HG02678 (cell line): ENCODE results near the gene BCO1.

Source experiments
- ATAC-seq: cut with Tn5 transposase; IDR thresholded peaks from one replicate; pipeline ENCODE4 v1.9.1; 2021; ENCODE audit warnings: mild to moderate bottlenecking, moderate library complexity; ENCODE audit not compliant: unreplicated experiment

Gene BCO1

GRCh38 chr16:81232740-81233367 is 5.6 kb upstream of the BCO1 start:
- no peak for ATAC-seq

- no peak for ATAC-seq
Observed at GRCh38 chr16:81237282-81237681, 1.2 kb upstream of the BCO1 start.

- ATAC-seq = no peak
Observed at GRCh38 chr16:81237942-81238295, 570 bp upstream of the BCO1 start.

DNA sequence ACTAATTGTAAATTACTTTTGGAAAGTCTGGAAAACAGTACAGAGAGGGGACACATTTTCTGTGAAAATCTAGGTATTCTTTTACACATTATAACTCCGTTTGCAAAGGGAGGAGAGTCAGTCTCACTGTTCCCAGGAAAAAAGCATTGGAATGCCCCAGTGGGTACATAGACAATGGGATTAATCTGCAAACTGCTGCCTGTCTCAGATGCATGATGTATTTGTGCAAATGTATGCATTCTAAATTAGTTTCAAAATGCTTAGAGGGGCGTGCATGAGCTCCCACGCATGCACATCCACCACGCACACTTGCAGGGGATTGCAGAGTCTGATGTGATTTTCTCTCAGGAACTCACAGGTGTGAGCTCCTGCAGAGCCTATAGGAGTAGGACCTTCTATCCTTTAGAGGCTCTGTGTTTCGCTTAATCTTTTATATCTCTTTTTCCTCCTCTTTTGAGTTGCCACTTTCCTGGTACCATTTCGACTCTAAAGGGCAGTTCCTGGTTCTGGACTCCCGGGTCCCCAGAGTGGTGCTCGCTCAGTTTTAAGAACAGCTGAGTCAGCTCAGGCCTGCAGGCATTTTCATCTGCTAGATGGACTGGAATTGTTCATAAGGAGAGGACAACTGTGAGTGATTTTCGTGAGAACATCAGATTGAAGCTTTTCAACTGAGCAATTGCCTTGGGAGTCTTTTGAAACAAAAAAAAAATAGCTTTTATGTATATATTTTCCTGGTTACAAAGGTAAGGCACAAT is 1.1 kb downstream of the BCO1 start:
- no peak for ATAC-seq

DNA sequence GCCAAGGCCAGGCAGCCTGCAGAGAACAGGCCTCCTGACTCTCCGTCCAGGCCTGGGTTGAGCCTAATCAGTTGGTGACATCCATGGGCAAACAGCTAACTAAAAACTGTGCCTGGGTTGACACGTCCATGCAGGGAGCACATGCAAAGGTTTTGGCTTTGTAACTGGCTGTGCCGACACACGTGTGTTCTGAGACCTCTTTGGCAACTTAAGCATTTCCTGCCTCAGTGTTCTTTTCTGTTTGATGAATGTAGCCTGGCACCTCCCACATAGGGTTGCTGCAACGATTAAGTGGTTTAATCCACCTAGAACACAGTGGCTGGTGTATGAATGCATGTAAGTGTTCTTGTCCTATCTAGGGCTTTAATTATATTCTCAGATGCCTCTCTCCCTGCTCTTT is 3.2 kb downstream of the BCO1 start:
- ATAC-seq = no peak

- ATAC-seq = no peak
Observed at GRCh38 chr16:81242977-81243618, 4.6 kb downstream of the BCO1 start.

GRCh38 chr16:81243942-81244341 is 5.5 kb downstream of the BCO1 start:
- no peak for ATAC-seq

DNA sequence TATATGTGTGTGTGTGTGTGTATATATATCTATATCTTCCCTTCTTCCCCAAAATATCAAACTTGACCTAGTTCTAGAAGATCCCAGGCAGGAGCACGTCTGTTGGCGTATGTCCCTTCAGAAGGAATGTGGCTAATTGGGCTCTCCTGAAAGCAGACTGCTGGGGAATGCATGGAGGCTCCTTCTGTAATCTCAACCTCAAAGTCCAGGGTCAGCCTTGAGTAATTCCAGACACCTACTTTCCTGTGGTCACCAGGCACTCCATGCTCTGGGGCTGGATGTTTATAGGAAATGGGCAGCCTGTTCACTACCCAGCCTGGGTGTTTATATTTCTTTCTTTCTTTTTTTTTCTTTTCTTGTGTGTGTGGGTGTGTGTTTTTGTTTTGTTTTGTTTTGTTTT is 13.4 kb downstream of the BCO1 start:
- ATAC-seq = no peak

DNA sequence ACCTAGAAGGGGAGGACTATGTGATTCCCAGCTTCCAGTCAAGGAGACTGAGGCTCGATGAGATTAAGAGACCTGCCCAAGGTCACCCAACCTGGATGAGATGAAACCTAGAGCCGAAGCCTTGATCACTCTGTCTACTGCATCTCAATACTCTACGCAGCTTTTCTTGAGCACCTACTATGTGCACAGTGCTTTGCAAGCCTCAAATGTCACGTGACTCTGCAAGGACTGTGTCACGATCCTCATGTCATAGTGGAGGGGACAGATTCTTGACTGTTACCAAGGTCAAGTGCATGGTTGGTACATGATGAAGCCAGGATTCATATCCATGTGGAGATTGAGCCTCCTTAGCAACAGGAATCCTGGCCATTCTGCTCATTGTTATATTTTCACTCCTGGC is 14.7 kb downstream of the BCO1 start:
- no peak for ATAC-seq

GRCh38 chr16:81254922-81255526 is 16.5 kb downstream of the BCO1 start:
- ATAC-seq = no peak

GRCh38 chr16:81259916-81260315 is 21.4 kb downstream of the BCO1 start:
- no peak for ATAC-seq

GRCh38 chr16:81261049-81261648 is 22.7 kb downstream of the BCO1 start:
- no peak for ATAC-seq

GRCh38 chr16:81263470-81264220 is 25.2 kb downstream of the BCO1 start:
- no peak for ATAC-seq

DNA sequence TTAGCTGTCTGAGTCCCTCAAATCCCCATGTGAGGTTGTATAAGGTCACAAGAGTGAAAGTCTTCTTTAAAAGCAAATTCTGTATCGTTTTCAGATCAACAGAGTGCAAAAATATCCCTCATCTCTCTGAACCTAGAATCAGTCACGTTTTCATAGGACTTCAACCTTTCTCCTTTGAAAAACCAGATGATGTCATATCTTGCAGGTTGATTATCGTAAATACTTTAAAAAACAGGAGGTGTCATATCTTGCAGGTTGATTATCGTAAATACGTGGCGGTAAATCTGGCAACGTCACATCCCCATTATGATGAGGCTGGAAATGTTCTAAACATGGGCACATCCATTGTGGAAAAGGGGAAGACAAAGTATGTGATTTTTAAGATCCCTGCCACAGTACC is 25.9 kb downstream of the BCO1 start:
- ATAC-seq = no peak

DNA sequence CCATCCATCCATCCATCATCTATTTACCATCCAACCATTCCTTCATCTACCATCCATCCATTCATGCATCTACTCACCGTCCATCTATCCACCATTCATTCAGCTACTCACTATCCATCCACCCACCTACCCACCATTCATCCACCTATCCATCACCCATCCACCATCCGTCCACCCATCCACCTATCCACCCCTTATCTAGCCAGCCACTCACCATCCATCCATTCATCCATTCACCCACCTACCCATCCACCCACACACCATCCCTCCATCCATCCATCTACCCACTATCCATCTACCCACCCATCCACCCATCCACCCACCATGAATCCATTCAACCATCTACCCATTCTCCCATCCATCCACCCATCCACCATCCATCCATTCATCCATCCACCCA is 26.6 kb downstream of the BCO1 start:
- no peak for ATAC-seq

DNA sequence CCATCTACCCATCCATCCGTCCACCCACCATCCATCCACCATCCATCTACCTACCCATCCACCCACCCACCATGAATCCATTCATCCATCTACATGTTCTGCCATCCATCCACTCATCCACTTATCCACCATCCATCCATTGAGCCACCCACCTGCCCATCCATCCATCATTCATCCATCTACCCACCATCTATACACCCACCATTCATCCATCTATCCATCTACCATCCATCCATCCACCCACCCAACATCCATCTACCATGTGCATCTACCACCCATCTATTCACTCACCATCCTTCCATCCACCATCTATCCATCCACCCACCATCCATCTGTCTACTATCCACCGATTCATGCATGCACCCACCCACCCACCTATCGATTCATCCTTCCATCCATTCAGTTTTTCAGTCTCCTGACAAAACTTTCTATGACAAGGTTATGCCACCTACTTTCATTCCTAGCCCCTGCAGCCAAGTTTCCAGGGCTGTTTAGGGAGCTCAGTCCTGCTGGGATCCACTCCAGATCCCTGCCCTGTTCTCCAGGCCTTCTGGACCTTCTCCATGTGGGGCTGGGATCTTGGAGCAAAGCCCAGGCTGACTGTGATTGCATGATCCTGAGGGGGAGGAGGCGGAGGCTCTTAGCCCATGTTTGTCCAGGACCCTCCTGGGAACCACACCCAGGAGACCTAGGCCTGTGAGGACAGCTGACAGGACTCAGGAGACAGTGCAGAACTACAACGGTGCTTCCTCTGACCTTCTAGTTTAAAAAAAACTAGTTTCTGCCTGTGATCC is 27.4 kb downstream of the BCO1 start:
- no peak for ATAC-seq

- ATAC-seq = no peak
Observed at GRCh38 chr16:81266680-81267095, 28.2 kb downstream of the BCO1 start.

DNA sequence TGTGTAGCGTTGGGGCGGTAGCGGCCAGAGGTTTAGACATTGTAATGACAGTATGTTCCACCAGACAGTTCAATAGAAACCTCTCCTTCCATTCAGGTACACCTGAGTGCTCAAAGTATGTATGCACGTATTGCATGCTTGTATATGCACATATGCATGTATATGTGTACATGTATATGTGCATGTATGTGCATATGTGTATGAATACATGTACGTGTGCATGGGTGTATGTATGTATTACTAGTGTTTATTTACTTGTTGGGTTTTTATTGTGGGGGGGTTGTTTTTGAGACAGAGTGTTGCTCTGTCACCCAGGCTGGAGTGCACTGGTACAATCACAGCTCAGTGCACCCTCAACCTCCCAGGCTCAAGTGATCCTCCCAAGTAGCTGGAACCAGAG is 30.0 kb downstream of the BCO1 start:
- no peak for ATAC-seq

- no peak for ATAC-seq
Observed at GRCh38 chr16:81273223-81273950, 34.9 kb downstream of the BCO1 start.
